GM18498 (cell line): ENCODE results near the gene STON1.
"Not testable (repeated sequence)": the region's sequence is repeated elsewhere in the genome, so short reads cannot be mapped to it uniquely, and the experiment has no call there.

Experiments
- ATAC-seq: cut with Tn5 transposase; IDR thresholded peaks from one replicate; pipeline ENCODE4 v1.9.1; 2021; ENCODE audit warnings: mild to moderate bottlenecking, moderate library complexity; ENCODE audit not compliant: unreplicated experiment

Gene STON1, protein sequence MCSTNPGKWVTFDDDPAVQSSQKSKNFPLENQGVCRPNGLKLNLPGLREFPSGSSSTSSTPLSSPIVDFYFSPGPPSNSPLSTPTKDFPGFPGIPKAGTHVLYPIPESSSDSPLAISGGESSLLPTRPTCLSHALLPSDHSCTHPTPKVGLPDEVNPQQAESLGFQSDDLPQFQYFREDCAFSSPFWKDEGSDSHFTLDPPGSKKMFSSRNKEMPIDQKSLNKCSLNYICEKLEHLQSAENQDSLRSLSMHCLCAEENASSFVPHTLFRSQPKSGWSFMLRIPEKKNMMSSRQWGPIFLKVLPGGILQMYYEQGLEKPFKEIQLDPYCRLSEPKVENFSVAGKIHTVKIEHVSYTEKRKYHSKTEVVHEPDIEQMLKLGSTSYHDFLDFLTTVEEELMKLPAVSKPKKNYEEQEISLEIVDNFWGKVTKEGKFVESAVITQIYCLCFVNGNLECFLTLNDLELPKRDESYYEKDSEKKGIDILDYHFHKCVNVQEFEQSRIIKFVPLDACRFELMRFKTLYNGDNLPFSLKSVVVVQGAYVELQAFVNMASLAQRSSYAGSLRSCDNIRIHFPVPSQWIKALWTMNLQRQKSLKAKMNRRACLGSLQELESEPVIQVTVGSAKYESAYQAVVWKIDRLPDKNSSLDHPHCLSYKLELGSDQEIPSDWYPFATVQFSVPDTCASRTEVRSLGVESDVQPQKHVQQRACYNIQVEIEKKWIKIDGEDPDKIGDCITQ

DNA sequence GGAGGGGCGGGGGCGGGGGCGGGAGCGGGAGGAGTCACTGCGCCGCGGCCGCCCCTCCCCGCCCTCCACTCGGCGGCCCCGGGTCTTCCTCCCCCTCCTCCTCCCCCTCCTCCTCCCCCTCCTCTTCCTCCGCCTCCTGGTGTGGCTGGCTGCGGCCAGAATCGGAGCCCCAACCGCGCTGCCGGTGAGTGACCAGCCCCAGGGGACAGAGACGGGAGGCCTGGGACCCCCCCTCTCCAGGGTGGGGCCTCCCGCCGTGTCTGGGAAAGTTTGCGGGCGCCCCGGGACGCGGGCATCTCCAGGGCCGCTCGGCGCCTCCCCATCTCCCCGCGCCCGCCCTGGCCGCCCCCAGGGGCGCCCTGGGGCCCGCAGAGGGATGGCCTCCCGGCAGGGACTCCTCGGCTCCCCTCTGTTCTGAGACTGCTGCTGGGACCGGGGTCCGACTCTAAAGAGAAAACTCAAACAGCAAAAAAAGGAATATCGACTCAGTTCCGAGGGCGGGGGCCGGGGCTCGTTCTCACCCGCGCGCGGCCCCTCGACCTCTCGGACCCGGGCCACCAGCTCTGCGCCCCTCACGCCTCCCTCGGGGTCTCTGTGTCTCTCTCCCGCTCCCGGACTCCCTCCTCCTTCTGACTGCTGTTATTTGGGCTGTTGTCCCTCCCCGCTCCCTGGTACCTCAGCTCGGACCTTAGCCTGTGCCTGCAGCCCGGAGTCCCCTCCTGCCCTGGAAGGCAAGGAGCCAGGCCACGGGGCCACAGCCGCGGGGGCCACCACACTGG lies at the start of gene STON1:
TSS of gene STON1 (plus strand) at position 122 of the 779 bp plus-strand sequence. CDS start 50,480 bp downstream, outside the sequence.
- ATAC-seq, result peak; percentile 55

DNA sequence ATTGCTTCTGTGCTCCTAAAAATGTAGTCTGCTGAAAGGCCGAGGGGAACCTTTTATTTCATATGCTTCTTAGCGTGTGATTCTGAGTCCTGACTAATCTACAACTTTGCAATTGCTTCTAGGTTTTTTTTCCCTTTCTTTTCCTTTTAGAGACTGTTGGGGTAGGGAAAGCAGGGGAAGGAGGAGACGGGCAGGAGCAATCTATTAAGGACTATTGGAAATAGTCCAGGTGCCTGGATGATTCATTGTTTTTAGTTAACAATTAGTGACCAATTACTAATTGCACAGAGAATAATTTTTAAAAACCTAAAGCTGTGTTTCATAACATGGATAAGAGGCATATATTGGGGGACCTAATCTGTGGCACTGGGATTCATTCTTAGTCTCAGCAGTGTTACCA lies 49.4 kb upstream of the STON1 start:
- no peak for ATAC-seq

DNA sequence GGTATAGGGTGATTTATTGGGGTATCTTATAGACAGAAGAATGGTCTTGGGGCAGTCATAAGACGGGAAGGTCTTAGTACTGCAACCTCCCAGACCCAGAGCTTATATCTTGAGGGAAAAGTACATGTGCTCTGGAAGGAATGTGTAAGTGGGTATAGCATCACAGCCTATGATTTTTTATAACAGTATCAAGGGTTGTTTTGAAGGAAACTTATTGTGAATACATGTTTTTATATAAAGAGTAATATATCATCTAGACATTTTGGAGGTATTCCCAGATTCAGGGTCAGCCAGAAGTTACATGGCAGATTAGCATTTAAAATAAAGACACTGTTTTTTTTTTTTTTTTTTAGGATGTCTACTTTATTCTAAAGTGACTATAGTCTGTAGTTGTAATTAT lies 47.6 kb upstream of the STON1 start:
- ATAC-seq, result no peak

DNA sequence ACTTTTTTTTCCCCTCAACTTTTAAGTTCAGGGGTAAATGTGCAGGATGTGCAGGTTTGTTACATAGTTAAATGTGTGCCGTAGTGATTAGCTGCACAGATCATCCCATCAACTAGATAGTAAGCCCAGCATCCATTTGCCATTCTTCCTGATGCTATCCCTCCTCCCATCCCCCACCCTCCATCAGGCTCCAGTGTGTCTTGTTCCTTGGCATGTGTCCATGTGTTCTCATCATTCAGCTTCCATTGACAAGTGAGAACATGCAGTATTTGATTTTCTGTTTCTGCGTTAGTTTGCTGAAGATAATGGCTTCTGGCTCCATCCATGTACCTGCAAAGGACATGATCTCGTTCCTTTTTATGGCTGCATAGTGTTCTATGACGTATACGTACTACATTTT lies 47.2 kb upstream of the STON1 start:
- no peak for ATAC-seq

DNA sequence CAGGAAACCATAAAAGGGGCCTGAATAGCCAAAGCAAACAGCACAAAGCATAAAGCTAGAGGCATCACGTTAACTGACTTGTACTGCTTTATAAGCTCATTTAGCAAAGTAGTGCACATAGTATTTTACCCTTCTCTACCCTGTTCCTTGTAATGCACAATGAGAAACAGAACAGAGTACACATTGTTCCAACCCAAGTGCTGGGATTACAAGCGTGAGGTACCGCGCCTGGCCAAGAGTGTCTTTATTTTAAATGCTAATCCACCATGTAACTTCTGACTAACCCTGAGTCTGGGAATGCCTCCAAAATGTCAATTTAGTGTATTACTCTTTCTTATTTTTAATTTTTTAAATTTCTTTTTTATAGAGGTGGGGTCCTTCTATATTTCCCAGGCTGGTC lies 46.4 kb upstream of the STON1 start:
- ATAC-seq, result no peak

DNA sequence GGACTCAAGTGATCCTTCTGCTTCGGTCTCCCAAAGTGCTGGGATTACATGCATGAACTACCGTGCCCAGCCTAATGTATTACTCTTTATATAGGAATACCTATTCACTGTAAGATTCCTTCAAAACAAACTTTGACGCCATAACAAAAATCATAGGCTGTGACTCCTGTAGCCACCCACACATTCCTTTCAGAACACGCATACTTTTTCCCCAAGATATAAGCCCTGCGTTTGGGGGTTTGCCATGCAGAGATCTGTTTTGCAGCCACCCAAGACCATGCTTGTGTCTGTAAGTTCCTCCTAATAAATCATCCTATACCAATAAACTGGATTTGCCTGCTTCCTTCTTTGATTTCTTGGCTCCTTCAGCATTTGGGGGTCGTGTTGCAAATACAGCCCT lies 46.0 kb upstream of the STON1 start:
- ATAC-seq, result no peak

DNA sequence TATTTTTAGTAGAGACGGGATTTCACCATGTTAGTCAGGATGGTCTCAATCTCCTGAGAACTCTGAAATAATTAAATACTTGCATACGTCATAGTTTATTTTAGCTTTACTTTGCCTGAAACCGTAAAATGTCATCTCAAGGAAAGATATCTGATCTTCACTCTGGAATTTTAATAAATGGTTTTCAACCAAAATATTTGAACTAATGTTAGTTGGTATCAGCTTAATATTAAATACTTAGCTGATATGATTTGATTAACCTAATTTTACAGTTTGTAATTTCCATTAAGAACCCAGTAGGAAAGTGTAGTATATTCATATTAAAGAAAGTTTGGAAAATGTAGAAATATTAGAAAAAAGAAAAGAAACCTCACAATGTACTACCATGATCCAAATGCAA lies 41.4 kb upstream of the STON1 start:
- ATAC-seq, result no peak

DNA sequence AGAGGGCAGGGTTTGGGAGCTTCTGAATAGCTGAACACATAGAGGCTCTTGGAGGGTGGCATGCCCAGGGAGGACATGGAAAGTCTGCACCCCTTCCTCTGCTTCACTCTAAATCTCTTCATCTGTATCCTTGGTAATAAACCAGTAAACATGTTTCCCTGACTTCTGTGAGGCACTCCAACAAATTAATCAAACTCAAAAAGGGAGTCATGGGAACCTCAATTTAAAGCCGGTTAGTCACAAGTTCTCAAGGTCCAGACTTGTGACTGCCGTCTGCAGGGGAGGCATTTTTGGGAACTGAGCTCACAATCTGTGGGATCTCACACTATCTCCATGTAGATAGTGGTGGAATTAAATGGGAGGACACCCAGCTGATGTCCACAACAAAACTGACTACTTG lies 33.1 kb upstream of the STON1 start:
- ATAC-seq, result no peak

DNA sequence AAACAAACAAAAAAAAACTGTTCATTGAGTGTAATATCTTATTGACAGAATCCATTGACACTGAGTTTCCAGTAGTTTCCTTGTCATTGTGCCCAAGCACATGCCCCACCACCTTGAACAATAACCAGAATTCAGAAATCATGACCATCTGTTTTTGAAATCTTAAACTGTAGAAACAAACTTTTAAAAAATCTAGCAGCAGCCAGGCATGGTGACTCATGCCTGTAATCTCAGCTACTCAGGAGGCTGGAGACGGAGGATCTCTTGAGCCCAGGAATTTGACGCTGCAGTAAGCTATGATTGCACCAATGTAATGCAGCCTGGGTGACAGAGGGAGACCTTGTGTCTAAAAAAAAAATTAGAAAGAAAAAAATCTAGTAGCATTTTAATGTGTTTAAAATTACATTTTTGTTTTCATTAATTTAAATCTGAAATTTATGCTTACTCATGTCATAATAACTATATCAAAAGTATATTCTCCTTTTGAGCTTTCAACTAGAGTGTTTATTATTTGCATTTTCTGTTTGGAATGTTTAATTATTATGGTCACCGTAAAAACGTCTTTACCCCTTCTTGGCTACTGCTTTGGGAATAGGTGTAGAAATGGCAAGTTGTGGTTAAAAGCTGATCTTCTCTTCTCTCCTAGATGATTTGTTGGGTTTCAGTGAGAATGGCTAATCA lies 25.2 kb upstream of the STON1 start:
- no peak for ATAC-seq

DNA sequence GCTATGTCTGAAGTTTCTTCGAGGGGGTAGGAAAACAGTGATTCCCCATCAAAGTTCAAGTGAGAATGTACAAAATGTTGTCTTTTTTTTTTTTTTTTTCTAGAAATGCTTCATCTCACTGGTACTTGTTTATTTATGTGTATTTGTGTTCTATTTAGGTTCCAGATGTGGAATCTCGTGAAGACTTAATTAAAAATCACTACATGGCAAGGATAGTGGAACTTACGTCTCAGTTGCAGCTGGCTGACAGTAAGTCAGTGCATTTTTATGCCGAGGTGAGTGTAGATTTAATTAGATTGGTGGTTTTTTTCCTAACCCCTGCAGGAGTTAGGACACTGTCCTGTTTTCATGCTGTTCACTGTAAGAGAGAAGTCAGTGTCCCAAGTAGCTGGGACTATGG lies 22.8 kb upstream of the STON1 start:
- ATAC-seq, result no peak

DNA sequence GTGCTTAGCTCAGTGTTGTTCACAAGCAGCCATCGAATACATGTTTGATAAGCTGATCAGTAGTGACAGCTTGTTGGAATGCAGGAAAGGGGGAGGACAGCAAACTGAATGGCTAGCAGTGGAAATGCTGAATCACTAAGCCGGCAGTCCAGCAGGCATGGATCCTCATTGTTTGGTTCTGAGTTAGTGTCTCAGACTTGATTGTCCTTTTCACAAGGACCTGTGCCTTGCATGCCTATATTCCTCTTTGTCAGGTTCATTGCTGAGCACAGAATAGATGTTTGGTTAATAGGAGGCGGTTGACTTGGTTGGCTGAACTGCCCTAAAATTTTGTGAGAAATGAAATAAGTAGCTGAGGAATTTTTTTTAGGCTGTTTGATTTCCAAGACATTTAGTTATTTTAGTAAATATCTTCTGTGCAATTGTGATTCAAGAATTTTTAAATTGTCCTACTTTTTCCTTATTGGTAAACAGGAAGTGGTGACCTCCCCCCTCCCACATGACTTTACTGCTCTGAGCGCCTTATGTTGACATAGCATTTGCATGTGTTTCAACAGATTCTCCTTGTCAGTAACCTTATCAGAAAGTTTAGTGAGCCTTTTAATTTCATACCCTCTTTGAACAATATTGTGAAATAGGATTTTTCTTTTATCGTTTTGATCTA lies 21.4 kb upstream of the STON1 start:
- no peak for ATAC-seq

DNA sequence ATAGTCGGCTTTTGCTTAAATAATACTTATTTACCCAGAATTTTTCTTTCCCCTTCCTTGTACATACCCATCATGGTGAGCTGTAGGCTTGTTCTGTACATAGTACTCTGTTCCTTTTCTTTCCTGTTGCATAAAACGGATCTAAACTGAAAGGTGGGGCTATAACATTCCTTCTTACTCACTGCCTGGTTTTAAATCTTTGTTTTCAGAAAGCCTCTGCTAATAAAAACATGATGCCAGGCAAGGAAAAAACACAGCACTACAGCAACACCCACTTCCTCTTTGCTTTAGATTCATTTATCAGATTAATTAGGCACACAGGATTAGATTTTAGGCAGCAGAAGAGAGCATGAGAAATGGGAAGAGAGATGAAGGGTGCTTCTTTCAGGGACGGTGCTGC lies 19.6 kb upstream of the STON1 start:
- no peak for ATAC-seq

DNA sequence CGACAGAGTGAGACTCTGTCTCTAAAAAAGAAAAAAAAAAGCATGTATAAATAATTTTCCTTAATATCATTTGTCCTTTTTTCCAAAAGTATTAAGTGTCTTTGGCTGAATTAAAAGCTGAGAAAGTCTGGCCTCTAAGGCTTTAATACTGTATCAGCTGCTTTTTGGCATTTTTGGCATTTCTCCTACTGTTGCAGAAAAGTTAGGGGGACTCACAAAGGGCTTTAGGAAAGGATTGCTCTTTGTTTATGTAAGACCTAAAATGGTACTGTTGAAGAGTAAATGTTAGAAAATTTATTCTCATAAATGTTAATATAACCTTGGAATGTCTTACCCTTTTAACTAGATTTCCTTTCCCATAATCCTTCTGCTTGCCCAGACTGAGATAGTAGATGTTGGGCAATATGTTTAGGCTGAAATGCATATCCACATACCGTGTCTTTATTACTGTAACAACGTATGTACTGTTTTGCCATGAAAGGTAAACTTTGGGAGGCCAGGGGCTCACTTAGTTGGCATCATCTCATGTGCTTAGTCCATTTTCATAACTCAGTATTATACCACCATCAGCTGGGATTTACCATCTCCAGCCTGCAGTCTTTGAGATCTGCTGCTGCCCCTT lies 18.0 kb upstream of the STON1 start:
- no peak for ATAC-seq

DNA sequence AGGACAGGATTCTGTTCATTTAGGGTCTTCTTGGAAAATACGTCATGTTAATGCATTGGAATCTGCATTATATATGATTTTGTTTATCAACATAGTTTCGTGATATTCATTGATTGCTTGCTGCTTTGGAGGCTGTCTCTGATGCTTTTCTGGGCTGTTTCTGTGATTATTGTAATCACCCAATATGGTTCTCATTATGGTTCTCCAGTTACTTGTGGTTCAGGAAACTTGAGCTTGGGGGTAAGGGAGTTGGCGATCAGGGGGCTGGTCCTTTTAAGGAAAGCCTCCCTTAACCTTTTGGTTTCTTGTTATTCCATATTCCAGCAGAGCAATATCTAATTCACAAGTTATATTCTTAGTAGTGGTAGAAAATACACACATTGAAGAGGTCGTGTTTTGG lies 17.4 kb upstream of the STON1 start:
- ATAC-seq, result no peak

DNA sequence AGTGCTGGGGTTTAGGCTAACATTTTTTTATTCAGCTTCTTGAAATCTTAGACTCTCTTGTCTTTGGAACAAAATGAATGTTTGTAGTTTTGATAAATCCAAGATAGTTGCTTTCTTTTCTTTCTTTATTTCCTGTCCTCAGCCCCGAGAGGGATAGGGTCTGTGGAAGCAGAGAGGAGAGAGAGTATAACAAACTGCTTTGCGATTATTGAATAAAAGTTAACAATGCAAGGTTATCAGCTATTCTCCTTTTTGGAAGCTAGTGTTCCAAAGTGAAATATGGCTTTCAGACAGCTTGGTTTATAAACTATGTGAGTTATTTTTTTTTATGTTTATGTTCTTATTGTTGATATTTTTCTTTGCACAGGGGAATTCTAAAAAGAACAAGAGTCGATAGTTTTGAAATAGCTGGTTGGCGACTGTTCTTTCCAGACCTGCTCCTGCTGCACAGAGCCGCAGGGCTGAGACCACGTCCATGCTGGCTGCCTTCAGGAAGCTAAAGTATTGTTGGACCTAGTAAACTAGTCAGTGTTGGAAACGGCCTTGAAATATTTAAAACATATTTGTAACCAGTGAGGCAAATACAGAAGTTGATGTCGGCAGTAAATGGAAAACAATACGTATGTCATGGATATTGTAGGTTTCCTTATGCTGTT lies 15.5 kb upstream of the STON1 start:
- ATAC-seq, result no peak

DNA sequence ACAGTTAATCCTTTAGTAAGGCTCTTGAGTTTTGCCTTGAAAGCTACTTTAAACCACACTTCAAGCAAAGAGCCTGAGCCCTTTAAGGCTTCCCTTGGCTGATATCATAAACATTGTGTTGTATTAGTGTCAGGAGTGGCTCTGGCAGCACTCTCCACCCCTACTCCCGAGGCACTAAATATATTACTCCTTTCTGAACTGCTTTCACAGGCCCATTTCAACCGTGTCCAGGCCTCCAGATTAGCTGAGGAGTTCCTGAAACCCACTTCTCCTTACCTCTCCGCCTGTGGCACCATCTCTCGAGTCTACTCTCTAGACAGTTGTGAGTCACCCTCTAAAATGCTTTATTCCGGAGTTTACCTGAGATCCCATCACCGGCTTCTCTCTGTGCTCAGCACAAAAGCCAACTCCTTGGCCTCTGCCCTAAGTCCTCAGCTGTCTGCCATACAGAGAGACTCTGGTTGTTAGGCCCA lies 14.4 kb upstream of the STON1 start:
- ATAC-seq, result no peak

DNA sequence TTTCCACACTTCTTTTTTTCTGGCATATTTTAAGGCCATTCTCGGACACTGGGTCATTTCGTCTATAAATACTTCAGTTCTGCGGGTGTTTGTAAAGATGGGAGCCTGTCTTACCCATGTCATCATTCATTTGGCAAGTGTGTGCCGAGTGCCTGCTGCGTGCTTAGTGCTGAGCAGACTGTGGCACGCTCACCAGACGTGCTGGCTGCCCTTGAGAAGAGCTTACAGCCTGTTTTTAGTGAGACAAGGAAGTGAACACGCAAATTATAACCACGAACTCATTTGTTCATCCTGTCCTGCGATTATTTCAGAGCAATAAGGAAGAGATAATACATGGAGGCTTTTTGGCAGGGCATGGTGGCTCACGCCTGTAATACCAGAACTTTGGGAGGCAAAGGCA lies 10.4 kb upstream of the STON1 start:
- ATAC-seq, result no peak

DNA sequence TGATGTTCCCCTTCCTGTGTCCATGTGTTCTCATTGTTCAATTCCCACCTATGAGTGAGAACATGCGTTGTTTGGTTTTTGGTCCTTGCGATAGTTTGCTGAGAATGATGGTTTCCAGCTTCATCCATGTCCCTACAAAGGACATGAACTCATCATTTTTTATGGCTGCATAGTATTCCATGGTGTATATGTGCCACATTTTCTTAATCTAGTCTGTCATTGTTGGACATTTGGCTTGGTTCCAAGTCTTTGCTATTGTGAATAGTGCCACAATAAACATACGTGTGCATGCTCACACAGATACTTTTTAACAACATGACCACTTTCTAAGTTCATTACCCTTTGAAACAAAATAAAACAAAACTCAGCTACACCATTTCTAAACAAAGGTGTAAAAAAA lies 5.2 kb upstream of the STON1 start:
- ATAC-seq, result not testable (repeated sequence)

DNA sequence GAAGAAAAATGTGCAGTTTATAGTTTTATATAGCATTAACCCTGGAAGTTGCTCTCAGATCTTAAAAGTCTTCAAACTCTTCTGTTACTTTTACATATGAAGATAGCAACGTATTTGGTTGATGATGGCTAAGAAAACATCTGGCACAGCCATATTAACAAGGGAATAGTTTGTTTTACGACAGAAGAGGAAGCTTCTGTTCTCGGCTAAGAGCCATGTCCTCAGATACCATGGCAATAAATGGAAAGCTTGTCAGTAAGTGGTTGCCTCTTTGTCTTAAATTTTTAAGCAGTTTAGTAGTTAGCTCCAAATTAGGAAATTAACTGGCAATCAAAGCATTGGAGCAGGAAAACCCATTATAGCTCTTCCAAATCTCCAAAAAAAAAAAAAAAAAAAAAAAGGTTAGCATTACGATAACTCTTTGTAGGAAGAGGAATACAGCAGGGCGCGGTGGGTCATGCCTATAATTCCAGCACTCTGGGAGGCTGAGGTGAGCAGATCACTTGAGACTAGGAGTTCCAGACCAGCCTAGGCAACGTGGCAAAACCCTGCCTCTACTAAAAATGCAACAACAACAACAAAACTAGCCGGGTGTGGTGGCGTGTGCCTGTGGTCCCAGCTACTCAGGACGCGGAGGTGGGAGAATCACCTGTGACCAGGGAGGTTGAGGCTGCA lies 4.5 kb upstream of the STON1 start:
- ATAC-seq, result no peak
